ENCODE measurements around the gene PMIS2. TPM values are rescaled to one million over a fixed set of nuclear protein-coding genes. Genes with fewer than 3 reads are reported as not detected.
A peak's percentile ranks its signal among the peaks of the same experiment; 100 is the strongest.

The PMIS2 gene
- not detected in 2 replicates for total RNA-seq (2014; rRNA removed; shearing (Covaris generic); ENCODE audit: low replicate concordance)

- no peaks in the 10 kb centered on the region for H3K79me2 ChIP-seq (ENCODE audit: low read length)
- H3K4me3 ChIP-seq (ENCODE audit: low read length), result no peak within 1 kb of the TSS
- H3K9me2 ChIP-seq (replicated peaks; ENCODE audit: insufficient read depth, low read length), result no peaks in the 10 kb centered on the region
- no peaks in the 10 kb centered on the region for H3K9me3 ChIP-seq (ENCODE audit: low read length)
- H3K36me3 ChIP-seq (ENCODE audit: insufficient read depth, low read length), result no peaks in the 10 kb centered on the region
- no peak within 1 kb of the TSS for H3K4me2 ChIP-seq (ENCODE audit: low read depth, low read length, poor library complexity, severe bottlenecking)
- H3K27ac ChIP-seq (ENCODE audit: low read length), result no peak within 1 kb of the TSS
- no peak within 1 kb of the TSS for H2AFZ ChIP-seq (ENCODE audit: low read length)
- no peaks in the 10 kb centered on the region for H3K27me3 ChIP-seq (ENCODE audit: low read length)
- peak; percentile 82 for DNase-seq
- H3K4me1 ChIP-seq (ENCODE audit: low read length), result no peaks in the 10 kb centered on the region
- no peak within 1 kb of the TSS for H3K9ac ChIP-seq (ENCODE audit: low read length)
- H4K20me1 ChIP-seq (ENCODE audit: insufficient read depth, low read depth, low read length), result no peaks in the 10 kb centered on the region
Measured at GRCh38 chr19:35585848-35586247, at the start of gene PMIS2. TSS of gene PMIS2 (plus strand) at chr19:35586173. CDS start at chr19:35586260, 87 bp downstream.

GRCh38 chr19:35539314-35539713 lies 46.7 kb upstream of the PMIS2 start:
- H3K9ac ChIP-seq (ENCODE audit: low read length), result no peak overlapping the region
- H3K9me2 ChIP-seq (replicated peaks; ENCODE audit: insufficient read depth, low read length), result no peaks in the 10 kb centered on the region
- no peaks in the 10 kb centered on the region for H3K36me3 ChIP-seq (ENCODE audit: insufficient read depth, low read length)
- no peak overlapping the region for H2AFZ ChIP-seq (ENCODE audit: low read length)
- peaks cover 6% of the 10 kb centered on the region for H3K79me2 ChIP-seq (ENCODE audit: low read length)
- H3K4me2 ChIP-seq (ENCODE audit: low read depth, low read length, poor library complexity, severe bottlenecking), result no peak overlapping the region
- no peaks in the 10 kb centered on the region for H3K9me3 ChIP-seq (ENCODE audit: low read length)
- no peak overlapping the region for H3K27ac ChIP-seq (ENCODE audit: low read length)
- H3K27me3 ChIP-seq (ENCODE audit: low read length), result no peaks in the 10 kb centered on the region
- H3K4me1 ChIP-seq (ENCODE audit: low read length), result peaks cover 8% of the 10 kb centered on the region
- H4K20me1 ChIP-seq (ENCODE audit: insufficient read depth, low read depth, low read length), result peaks cover 17% of the 10 kb centered on the region
- no peak overlapping the region for H3K4me3 ChIP-seq (ENCODE audit: low read length)
- DNase-seq, result no peak

- Histone ChIP-seq H2AFZ (ENCODE audit: low read length) (no peak overlapping the region), H3K4me1 (ENCODE audit: low read length) (peaks cover 13% of the 10 kb centered on the region), H4K20me1 (ENCODE audit: insufficient read depth, low read depth, low read length) (peaks cover 19% of the 10 kb centered on the region), H3K27me3 (ENCODE audit: low read length) (no peaks in the 10 kb centered on the region), H3K4me2 (ENCODE audit: low read depth, low read length, poor library complexity, severe bottlenecking) (no peak overlapping the region), H3K9me3 (ENCODE audit: low read length) (no peaks in the 10 kb centered on the region), H3K79me2 (ENCODE audit: low read length) (peaks cover 11% of the 10 kb centered on the region), H3K9ac (ENCODE audit: low read length) (no peak overlapping the region), H3K4me3 (ENCODE audit: low read length) (no peak overlapping the region), H3K9me2 (replicated peaks; ENCODE audit: insufficient read depth, low read length) (no peaks in the 10 kb centered on the region), H3K36me3 (ENCODE audit: insufficient read depth, low read length) (no peaks in the 10 kb centered on the region), H3K27ac (ENCODE audit: low read length) (no peak overlapping the region)
- DNase-seq, result no peak
Measured at GRCh38 chr19:35539850-35540249, 46.1 kb upstream of the PMIS2 start.

GRCh38 chr19:35540356-35540927 lies 45.5 kb upstream of the PMIS2 start:
- Histone ChIP-seq H4K20me1 (ENCODE audit: insufficient read depth, low read depth, low read length) (peaks cover 17% of the 10 kb centered on the region), H3K27me3 (ENCODE audit: low read length) (no peaks in the 10 kb centered on the region), H3K27ac (ENCODE audit: low read length) (no peak overlapping the region), H2AFZ (ENCODE audit: low read length) (no peak overlapping the region), H3K9ac (ENCODE audit: low read length) (no peak overlapping the region), H3K36me3 (ENCODE audit: insufficient read depth, low read length) (no peaks in the 10 kb centered on the region), H3K4me3 (ENCODE audit: low read length) (no peak overlapping the region), H3K9me2 (replicated peaks; ENCODE audit: insufficient read depth, low read length) (no peaks in the 10 kb centered on the region), H3K4me1 (ENCODE audit: low read length) (peaks cover 13% of the 10 kb centered on the region), H3K4me2 (ENCODE audit: low read depth, low read length, poor library complexity, severe bottlenecking) (no peak overlapping the region), H3K9me3 (ENCODE audit: low read length) (no peaks in the 10 kb centered on the region), H3K79me2 (ENCODE audit: low read length) (peaks cover 15% of the 10 kb centered on the region)
- no peak for DNase-seq

GRCh38 chr19:35542209-35542608 lies 43.8 kb upstream of the PMIS2 start:
- peaks cover 32% of the 10 kb centered on the region for H3K79me2 ChIP-seq (ENCODE audit: low read length)
- no peak overlapping the region for H3K4me2 ChIP-seq (ENCODE audit: low read depth, low read length, poor library complexity, severe bottlenecking)
- DNase-seq, result no peak
- no peaks in the 10 kb centered on the region for H3K9me2 ChIP-seq (replicated peaks; ENCODE audit: insufficient read depth, low read length)
- H3K27me3 ChIP-seq (ENCODE audit: low read length), result no peaks in the 10 kb centered on the region
- H3K4me1 ChIP-seq (ENCODE audit: low read length), result peaks cover 20% of the 10 kb centered on the region
- H2AFZ ChIP-seq (ENCODE audit: low read length), result no peak overlapping the region
- no peak overlapping the region for H3K27ac ChIP-seq (ENCODE audit: low read length)
- H3K9me3 ChIP-seq (ENCODE audit: low read length), result no peaks in the 10 kb centered on the region
- no peak overlapping the region for H3K9ac ChIP-seq (ENCODE audit: low read length)
- H4K20me1 ChIP-seq (ENCODE audit: insufficient read depth, low read depth, low read length), result peaks cover 17% of the 10 kb centered on the region
- H3K36me3 ChIP-seq (ENCODE audit: insufficient read depth, low read length), result no peaks in the 10 kb centered on the region
- H3K4me3 ChIP-seq (ENCODE audit: low read length), result no peak overlapping the region

GRCh38 chr19:35543280-35544109 lies 42.5 kb upstream of the PMIS2 start:
- Histone ChIP-seq H3K9me3 (ENCODE audit: low read length) (no peaks in the 10 kb centered on the region), H3K27me3 (ENCODE audit: low read length) (no peaks in the 10 kb centered on the region), H3K79me2 (ENCODE audit: low read length) (peaks cover 35% of the 10 kb centered on the region), H3K4me1 (ENCODE audit: low read length) (peaks cover 20% of the 10 kb centered on the region), H3K9me2 (replicated peaks; ENCODE audit: insufficient read depth, low read length) (no peaks in the 10 kb centered on the region), H2AFZ (ENCODE audit: low read length) (no peak overlapping the region), H4K20me1 (ENCODE audit: insufficient read depth, low read depth, low read length) (peaks cover 17% of the 10 kb centered on the region), H3K36me3 (ENCODE audit: insufficient read depth, low read length) (no peaks in the 10 kb centered on the region), H3K4me2 (ENCODE audit: low read depth, low read length, poor library complexity, severe bottlenecking) (peak overlapping the region; percentile 99), H3K9ac (ENCODE audit: low read length) (peak overlapping the region; percentile 89; the same call in 1 of the 2 replicates), H3K27ac (ENCODE audit: low read length) (no peak overlapping the region), H3K4me3 (ENCODE audit: low read length) (peak overlapping the region; percentile 98; the same call in 1 of the 2 replicates)
- no peak for DNase-seq

- Histone ChIP-seq H3K9ac (ENCODE audit: low read length) (peak overlapping the region; percentile 89), H3K9me2 (replicated peaks; ENCODE audit: insufficient read depth, low read length) (no peaks in the 10 kb centered on the region), H3K9me3 (ENCODE audit: low read length) (no peaks in the 10 kb centered on the region), H3K27ac (ENCODE audit: low read length) (no peak overlapping the region), H3K36me3 (ENCODE audit: insufficient read depth, low read length) (no peaks in the 10 kb centered on the region), H3K4me1 (ENCODE audit: low read length) (peaks cover 19% of the 10 kb centered on the region), H3K4me2 (ENCODE audit: low read depth, low read length, poor library complexity, severe bottlenecking) (peak overlapping the region; percentile 99), H3K27me3 (ENCODE audit: low read length) (no peaks in the 10 kb centered on the region), H4K20me1 (ENCODE audit: insufficient read depth, low read depth, low read length) (peaks cover 15% of the 10 kb centered on the region), H3K4me3 (ENCODE audit: low read length) (peak overlapping the region; percentile 98), H2AFZ (ENCODE audit: low read length) (no peak overlapping the region), H3K79me2 (ENCODE audit: low read length) (peaks cover 35% of the 10 kb centered on the region)
- no peak for DNase-seq
Measured at GRCh38 chr19:35544110-35544802, 41.7 kb upstream of the PMIS2 start.
